IMR-90 (cell line): ENCODE data around the gene CTCF. TPM values are rescaled to one million over a fixed set of nuclear protein-coding genes. Genes with fewer than 3 reads are reported as not detected.

Source experiments
- ATAC-seq: fragments of 200-7000 bp; cut with Tn5 transposase; 2 replicates; pipeline ENCODE4 v1.9.1; 2020; ENCODE audit warnings: low read depth, mild to moderate bottlenecking, moderate library complexity
- BruUV-seq: library from RNA; stranded (reverse); fragments of 400-500 nt; replicated peaks from 2 replicates; lab custom pipeline; 2021; lab: Mats Ljungman, UMichigan
- CTCF ChIA-PET: fragments of 300-600 bp; formaldehyde crosslinking; extraction: SDS; loops from one replicate; lab custom pipeline; 2021; ENCODE audit warnings: antibody characterized with exemption; lab: Yijun Ruan, JAX
- POLR2A ChIA-PET: fragments of 300-600 bp; sonication (Branson Sonifier 250); formaldehyde crosslinking; loops from one replicate; lab custom pipeline; 2022; ENCODE audit warnings: antibody characterized with exemption; ENCODE audit not compliant: unreplicated experiment; lab: Charles Lee
- DNase-seq: peaks from one replicate; pipeline ENCODE4 v3.0.0; 2013
- H2AFZ ChIP-seq: replicated peaks from 2 replicates; pipeline ENCODE3; 2013; ENCODE audit warnings: low read length, mild to moderate bottlenecking; ENCODE audit not compliant: poor library complexity
- H2AK5ac ChIP-seq: 2 replicates; pipeline ENCODE4 v1.6.1; 2013; ENCODE audit warnings: low read depth, low read length, inconsistent platforms
- H2AK9ac ChIP-seq: replicated peaks from 2 replicates; pipeline ENCODE3; 2013; ENCODE audit warnings: mild to moderate bottlenecking, low read depth, low read length, moderate library complexity; ENCODE audit not compliant: poor library complexity
- H2BK120ac ChIP-seq: 2 replicates; pipeline ENCODE4 v1.6.1; 2013; ENCODE audit warnings: low read depth, low read length, inconsistent platforms
- H2BK15ac ChIP-seq: 3 replicates; pipeline ENCODE4 v1.6.1; 2013; ENCODE audit warnings: low read depth, low read length, inconsistent platforms
- H2BK20ac ChIP-seq: 2 replicates; pipeline ENCODE4 v1.6.1; 2013; ENCODE audit warnings: low read depth, mild to moderate bottlenecking, inconsistent platforms, low read length, moderate library complexity
- H2BK5ac ChIP-seq: 2 replicates; pipeline ENCODE4 v1.6.1; 2013; ENCODE audit warnings: mild to moderate bottlenecking, low read depth, low read length, inconsistent platforms; ENCODE audit not compliant: poor library complexity, severe bottlenecking
- H3K14ac ChIP-seq: replicated peaks from 2 replicates; pipeline ENCODE4 v1.6.1; 2013; ENCODE audit warnings: low read depth, low read length, inconsistent platforms
- H3K18ac ChIP-seq: 2 replicates; pipeline ENCODE4 v1.6.1; 2013; ENCODE audit warnings: low read depth, low read length, control low read depth
- H3K23ac ChIP-seq: 2 replicates; pipeline ENCODE4 v1.6.1; 2013; ENCODE audit warnings: low read depth, low read length, inconsistent platforms
- H3K27ac ChIP-seq: 2 replicates; pipeline ENCODE4 v1.5.1; 2013; ENCODE audit warnings: mild to moderate bottlenecking, control low read depth, low read length; ENCODE audit not compliant: insufficient read depth
- H3K27me3 ChIP-seq: 2 replicates; pipeline ENCODE4 v1.6.1; 2013; ENCODE audit warnings: low read length; ENCODE audit not compliant: control insufficient read depth, insufficient read depth
- H3K36me3 ChIP-seq: 2 replicates; pipeline ENCODE4 v1.6.1; 2013; ENCODE audit warnings: low read length, mixed read lengths; ENCODE audit not compliant: control insufficient read depth, insufficient read depth
- H3K4ac ChIP-seq: 2 replicates; pipeline ENCODE4 v1.6.1; 2013; ENCODE audit warnings: low read depth, low read length, inconsistent platforms
- H3K4me1 ChIP-seq: 2 replicates; pipeline ENCODE4 v1.6.1; 2013; ENCODE audit warnings: low read length, mixed read lengths; ENCODE audit not compliant: control insufficient read depth, insufficient read depth
- H3K4me2 ChIP-seq: 2 replicates; pipeline ENCODE4 v1.6.1; 2013; ENCODE audit warnings: low read depth, mild to moderate bottlenecking, control low read depth, low read length, moderate library complexity
- H3K4me3 ChIP-seq: 2 replicates; pipeline ENCODE4 v1.5.1; 2013; ENCODE audit warnings: low read depth, mild to moderate bottlenecking, control low read depth, low read length, moderate library complexity; ENCODE audit not compliant: insufficient read depth
- H3K56ac ChIP-seq: 2 replicates; pipeline ENCODE4 v1.6.1; 2013; ENCODE audit warnings: low read length, inconsistent platforms; ENCODE audit not compliant: insufficient read depth; ENCODE audit errors: extremely low read depth
- H3K79me1 ChIP-seq, 2 experiments: 2 replicates each; pipeline ENCODE4 v1.6.1; 2013; ENCODE audit warnings: low read length in 2 of 2, inconsistent platforms in 1 of 2, low read depth in 1 of 2
- H3K9ac ChIP-seq: 2 replicates; pipeline ENCODE4 v1.6.1; 2013; ENCODE audit warnings: low read depth, low read length, control low read depth
- H3K9me1 ChIP-seq: 2 replicates; pipeline ENCODE4 v1.6.1; 2013; ENCODE audit warnings: low read length, inconsistent platforms; ENCODE audit not compliant: insufficient read depth
- H3K9me3 ChIP-seq: 2 replicates; pipeline ENCODE4 v1.6.1; 2013; ENCODE audit warnings: low read length; ENCODE audit not compliant: control insufficient read depth, insufficient read depth
- H4K20me1 ChIP-seq: 2 replicates; pipeline ENCODE4 v1.6.1; 2013; ENCODE audit warnings: low read length, inconsistent platforms; ENCODE audit not compliant: insufficient read depth
- H4K5ac ChIP-seq: 2 replicates; pipeline ENCODE4 v1.6.1; 2013; ENCODE audit warnings: mild to moderate bottlenecking, low read depth, low read length, control low read depth
- H4K8ac ChIP-seq, 2 experiments: 2 replicates each; pipeline ENCODE4 v1.6.1; 2013; ENCODE audit warnings: low read depth in 2 of 2, low read length in 2 of 2, control low read depth in 1 of 2, inconsistent platforms in 1 of 2
- H4K91ac ChIP-seq: 2 replicates; pipeline ENCODE4 v1.6.1; 2013; ENCODE audit warnings: low read depth, low read length, inconsistent platforms; ENCODE audit not compliant: insufficient read depth
- CEBPB ChIP-seq: IDR thresholded peaks from 2 replicates; pipeline ENCODE4 v1.6.1; 2012; ENCODE audit warnings: low read depth, low read length, improper control_type of control experiment
- CTCF ChIP-seq: conservative IDR thresholded peaks from 2 replicates; pipeline ENCODE4 v1.5.1; 2012; ENCODE audit warnings: mild to moderate bottlenecking, low read depth, low read length, improper control_type of control experiment
- ELK1 ChIP-seq: fragments of 150-350 bp; IDR thresholded peaks from 2 replicates; pipeline ENCODE4 v1.6.1; 2016; ENCODE audit warnings: low read depth, mild to moderate bottlenecking, low read length, moderate library complexity, borderline replicate concordance
- MAZ ChIP-seq: IDR thresholded peaks from 2 replicates; pipeline ENCODE4 v1.6.1; 2012; ENCODE audit warnings: low read depth, mild to moderate bottlenecking, low read length, improper control_type of control experiment, moderate library complexity, borderline replicate concordance
- MXI1 ChIP-seq: IDR thresholded peaks from 2 replicates; pipeline ENCODE4 v1.6.1; 2012; ENCODE audit warnings: low read depth, mild to moderate bottlenecking, low read length, moderate library complexity, borderline replicate concordance
- NFE2L2 ChIP-seq: fragments of 150-350 bp; IDR thresholded peaks from 2 replicates; pipeline ENCODE4 v1.6.1; 2016; ENCODE audit warnings: low read depth, mild to moderate bottlenecking, low read length
- POLR2A ChIP-seq: IDR thresholded peaks from 2 replicates; pipeline ENCODE4 v1.6.1; 2012; ENCODE audit warnings: mild to moderate bottlenecking, low read depth, low read length
- RAD21 ChIP-seq: IDR thresholded peaks from 2 replicates; pipeline ENCODE4 v1.6.1; 2012; ENCODE audit warnings: low read length, improper control_type of control experiment
- RFX5 ChIP-seq: IDR thresholded peaks from 2 replicates; pipeline ENCODE4 v1.8.0; 2012; ENCODE audit warnings: low read depth, mild to moderate bottlenecking, low read length, moderate library complexity
- SMC3 ChIP-seq: fragments of 150-350 bp; IDR thresholded peaks from 2 replicates; pipeline ENCODE4 v1.6.1; 2016; ENCODE audit warnings: low read depth, mild to moderate bottlenecking, antibody characterized with exemption, low read length, moderate library complexity
- USF2 ChIP-seq: fragments of 150-350 bp; IDR thresholded peaks from 2 replicates; pipeline ENCODE4 v1.6.1; 2017; ENCODE audit warnings: mild to moderate bottlenecking, antibody characterized with exemption, low read length, low read depth
- WGBS, 2 experiments: methylation state at CpG; one replicate each; pipeline versions ENCODE4 v1.1.5 to v1.1.7; 2013; ENCODE audit warnings: missing lambda C conversion rate in 2 of 2; ENCODE audit not compliant: insufficient read length in 1 of 2; ENCODE audit errors: extremely low coverage in 2 of 2; 5-methylcytosine and 5-hydroxymethylcytosine counted together
- dilution Hi-C: fragments of 300-500 bp; cut with HindIII; formaldehyde crosslinking; loops from one replicate; pipeline ENCODE4 v1.14.3; 2018; ENCODE audit warnings: low sequenced_read_pairs; ENCODE audit not compliant: unreplicated experiment
- in situ Hi-C: fragments of 300-500 bp; cut with MboI; formaldehyde crosslinking; loops from 3 replicates; pipeline ENCODE4 v1.14.3; 2019; ENCODE audit warnings: low sequenced_read_pairs, inconsistent platforms, mixed read lengths
- intact Hi-C: fragments of 100-400 bp; cut with micrococcal nuclease; formaldehyde crosslinking; loops from 2 replicates; pipeline ENCODE4 v1.10.0; 2022
- polyA plus RNA-seq, 3 experiments: library from polyadenylated mRNA; depleted of rRNA; stranded (reverse); fragments of >200 nt; gene quantifications; 2 replicates each; pipeline ENCODE4 v1.2.3, GENCODE V29; 2012; ENCODE audit warnings: low replicate concordance in 1 of 3
- total RNA-seq: library from RNA; depleted of rRNA; stranded (reverse); fragments of >200 nt; gene quantifications from 2 replicates; pipeline ENCODE4 v1.2.3, GENCODE V29; 2012

The CTCF gene
- total and polyA plus RNA-seq, 2 of the 4 experiments (the other 2 are of a cell fraction), result 16.1 to 22.8 TPM

GRCh38 chr16:67672739-67673662 lies 110.7 kb downstream of the CTCF start:
- DNase-seq, result peak; percentile 67
- H3K4me1 ChIP-seq, result no peaks in the 10 kb centered on the region
- H3K23ac ChIP-seq, result no peak overlapping the region
- H2BK20ac ChIP-seq, result no peak overlapping the region
- no peak overlapping the region for H2AFZ ChIP-seq
- H4K20me1 ChIP-seq, result 0 out of 2 replicates have a peak, but pooled peaks cover 5% of the 10 kb centered on the region
- H3K27me3 ChIP-seq, result no peaks in the 10 kb centered on the region
- no peak overlapping the region for H3K14ac ChIP-seq
- dilution Hi-C loops (no loop called here), in situ Hi-C loops (loop anchor here (5.0 kb wide), 1 partner anchor 254 kb away; no protein-coding TSS in a partner anchor), intact Hi-C loops (loop anchor here (1.0 to 10.0 kb wide), 4 partner anchors 134 to 362 kb away; partner anchors contain the start of genes RANBP10 and TSNAXIP1)
- 0 out of 2 replicates have a peak, but pooled peaks cover 3% of the 10 kb centered on the region for H3K9me1 ChIP-seq
- no peak overlapping the region for H4K5ac ChIP-seq
- POLR2A ChIA-PET, result interaction anchor here (0.7 kb wide), 1 partner anchor 134 kb away, joined by 4 read pairs; the partner anchor contains the start of gene TSNAXIP1
- H3K18ac ChIP-seq, result no peak overlapping the region
- no peak overlapping the region for H3K4me3 ChIP-seq
- H2AK5ac ChIP-seq, result no peak overlapping the region
- H2AK9ac ChIP-seq, result peak overlapping the region; percentile 79
- H3K9ac ChIP-seq, result no peak overlapping the region
- H3K4me2 ChIP-seq, result no peak overlapping the region
- peak; percentile 60 for ATAC-seq
- no peak overlapping the region for H3K4ac ChIP-seq
- H3K9me3 ChIP-seq, result no peaks in the 10 kb centered on the region
- TF ChIP-seq CTCF (peak; percentile 81), USF2 (no peak), ELK1 (no peak), POLR2A (no peak), NFE2L2 (no peak), MAZ (no peak), RFX5 (no peak), SMC3 (peak; percentile 79), RAD21 (peak; percentile 85), CEBPB (no peak), MXI1 (no peak)
- no peak overlapping the region for H2BK120ac ChIP-seq
- no peak overlapping the region for H2BK15ac ChIP-seq
- peaks cover 0 to 9% of the 10 kb centered on the region in 2 experiments; a peak in 1 of 4 replicates for H3K79me1 ChIP-seq
- no peak overlapping the region for H4K8ac ChIP-seq
- H3K27ac ChIP-seq, result no peak overlapping the region
- BruUV-seq, result no TSS peak
- H3K56ac ChIP-seq, result no peak overlapping the region
- H4K91ac ChIP-seq, result no peak overlapping the region
- no peak overlapping the region for H2BK5ac ChIP-seq
- 59% methylated on average over 5 of the region's 13 CpGs; no CpG with 5 or more reads in 1 of the 2 experiments for WGBS, 2 experiments
- CTCF ChIA-PET, result interaction anchor here (0.6 to 1.8 kb wide), 6 partner anchors 10 to 187 kb away, joined by 3 to 7 read pairs (median 4); partner anchors contain the start of genes CTCF and GFOD2
- H3K36me3 ChIP-seq, result peaks cover 10% of the 10 kb centered on the region; the same call in 1 of the 2 replicates
